ENCODE data around the gene CDHR2. TPM values are rescaled to one million over a fixed set of nuclear protein-coding genes. Genes with fewer than 3 reads are reported as not detected.
A peak's percentile ranks its signal among the peaks of the same experiment; 100 is the strongest.

Gene CDHR2
- total and polyA plus RNA-seq, 2 of the 13 experiments (the other 11 are each of a cell fraction or from before 2014, with no cell fraction given), result 17.9 to 20.9 TPM

DNA sequence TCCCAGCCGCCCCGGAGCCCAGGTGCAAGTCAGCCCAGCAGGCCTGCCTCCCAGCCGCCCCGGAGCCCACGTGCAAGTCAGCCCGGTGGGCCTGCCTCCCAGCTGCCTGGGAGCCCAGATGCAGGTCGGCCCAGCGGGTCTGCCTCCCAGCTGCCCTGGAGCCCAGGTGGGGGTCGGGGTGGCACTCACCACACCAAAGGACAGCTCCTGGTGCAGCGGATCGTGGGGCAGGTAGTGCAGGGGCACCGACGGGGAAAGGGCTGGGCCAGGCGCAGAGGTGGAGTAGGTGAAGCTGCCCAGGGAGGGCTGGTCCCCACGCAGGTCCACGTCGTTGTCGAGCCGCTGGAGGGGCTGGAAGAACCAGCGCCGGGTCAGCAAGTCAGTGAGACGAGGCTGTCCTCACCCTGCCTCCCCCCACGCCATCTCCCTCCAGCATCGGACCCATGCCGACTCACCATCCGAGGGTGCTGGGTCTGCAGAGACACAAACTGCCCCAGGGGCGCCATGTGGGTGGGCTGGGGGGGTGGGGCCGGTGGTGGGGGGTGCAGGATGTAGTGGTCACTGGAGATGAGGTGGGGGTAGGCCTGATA lies 18.7 kb upstream of the CDHR2 start:
- CTCF ChIA-PET (ENCODE audit: low intra/inter-chr PET ratio, low total read pairs), result no interaction called here
- H3K79me2 ChIP-seq (ENCODE audit: insufficient read depth, low read length), result peaks cover 29% of the 10 kb centered on the region
- over 99% methylated on average over 20 of the region's 28 CpGs for WGBS (ENCODE audit: low lambda C conversion rate)
- H3K4me3 ChIP-seq (replicated peaks in 1 of 3; ENCODE audit: insufficient read depth in 1 of 3, low read depth in 2 of 3, low read length in 3 of 3), result no peak overlapping the region
- TF ChIP-seq, protein P1, sequence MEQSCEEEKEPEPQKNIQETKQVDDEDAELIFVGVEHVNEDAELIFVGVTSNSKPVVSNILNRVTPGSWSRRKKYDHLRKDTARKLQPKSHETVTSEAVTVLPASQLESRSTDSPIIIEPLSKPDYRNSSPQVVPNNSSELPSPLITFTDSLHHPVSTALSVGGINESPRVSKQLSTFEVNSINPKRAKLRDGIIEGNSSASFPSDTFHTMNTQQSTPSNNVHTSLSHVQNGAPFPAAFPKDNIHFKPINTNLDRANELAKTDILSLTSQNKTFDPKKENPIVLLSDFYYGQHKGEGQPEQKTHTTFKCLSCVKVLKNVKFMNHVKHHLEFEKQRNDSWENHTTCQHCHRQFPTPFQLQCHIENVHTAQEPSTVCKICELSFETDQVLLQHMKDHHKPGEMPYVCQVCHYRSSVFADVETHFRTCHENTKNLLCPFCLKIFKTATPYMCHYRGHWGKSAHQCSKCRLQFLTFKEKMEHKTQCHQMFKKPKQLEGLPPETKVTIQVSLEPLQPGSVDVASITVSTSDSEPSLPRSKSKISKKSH (CRISPR knock-in tag; IDR thresholded peaks at IDR 0.05; ENCODE audit: borderline replicate concordance), result no peak
- no peak for TF ChIP-seq CEBPG (CRISPR knock-in tag; IDR thresholded peaks at IDR 0.05)
- peak; percentile 24 for TF ChIP-seq AGO2 (optimal IDR thresholded peaks at IDR 0.05; ENCODE audit: low read depth, low read length)
- TF ChIP-seq RXRA (CRISPR knock-in tag; IDR thresholded peaks at IDR 0.05), result no peak
- TF ChIP-seq RBFOX2 (IDR thresholded peaks at IDR 0.05; ENCODE audit: low read depth, low read length), result peak; percentile 55; the same call in 1 of the 2 replicates
- TF ChIP-seq, protein P2, sequence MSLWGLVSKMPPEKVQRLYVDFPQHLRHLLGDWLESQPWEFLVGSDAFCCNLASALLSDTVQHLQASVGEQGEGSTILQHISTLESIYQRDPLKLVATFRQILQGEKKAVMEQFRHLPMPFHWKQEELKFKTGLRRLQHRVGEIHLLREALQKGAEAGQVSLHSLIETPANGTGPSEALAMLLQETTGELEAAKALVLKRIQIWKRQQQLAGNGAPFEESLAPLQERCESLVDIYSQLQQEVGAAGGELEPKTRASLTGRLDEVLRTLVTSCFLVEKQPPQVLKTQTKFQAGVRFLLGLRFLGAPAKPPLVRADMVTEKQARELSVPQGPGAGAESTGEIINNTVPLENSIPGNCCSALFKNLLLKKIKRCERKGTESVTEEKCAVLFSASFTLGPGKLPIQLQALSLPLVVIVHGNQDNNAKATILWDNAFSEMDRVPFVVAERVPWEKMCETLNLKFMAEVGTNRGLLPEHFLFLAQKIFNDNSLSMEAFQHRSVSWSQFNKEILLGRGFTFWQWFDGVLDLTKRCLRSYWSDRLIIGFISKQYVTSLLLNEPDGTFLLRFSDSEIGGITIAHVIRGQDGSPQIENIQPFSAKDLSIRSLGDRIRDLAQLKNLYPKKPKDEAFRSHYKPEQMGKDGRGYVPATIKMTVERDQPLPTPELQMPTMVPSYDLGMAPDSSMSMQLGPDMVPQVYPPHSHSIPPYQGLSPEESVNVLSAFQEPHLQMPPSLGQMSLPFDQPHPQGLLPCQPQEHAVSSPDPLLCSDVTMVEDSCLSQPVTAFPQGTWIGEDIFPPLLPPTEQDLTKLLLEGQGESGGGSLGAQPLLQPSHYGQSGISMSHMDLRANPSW (CRISPR knock-in tag; IDR thresholded peaks at IDR 0.05; ENCODE audit: borderline replicate concordance), result no peak
- no peak overlapping the region for H3K27ac ChIP-seq (ENCODE audit: extremely low read length, insufficient read depth, low read length)
- no TSS peak for BruUV-seq (replicated peaks)
- peaks cover 33% of the 10 kb centered on the region for H4K20me1 ChIP-seq (ENCODE audit: insufficient read depth, low read length)
- ATAC-seq (no peak), DNase-seq (ENCODE audit: low spot score) (no peak), FAIRE-seq (no peak)
- no peak overlapping the region for H3K4me2 ChIP-seq (ENCODE audit: low read depth, low read length)
- H3K9me3 ChIP-seq (ENCODE audit: low read length), result no peaks in the 10 kb centered on the region
- POLR2A ChIA-PET, result no interaction called here
- H2AFZ ChIP-seq (ENCODE audit: low read length), result no peak overlapping the region
- in situ Hi-C loops (cut with HindIII; ENCODE audit: extremely low pct_ligation_motif_present, low pct_unique_long_range_greater_than_20kb) (loop anchor here (25.0 kb wide), 1 partner anchor 832 kb away; the partner anchor contains the start of genes LMAN2 and RGS14), intact Hi-C loops (cut with micrococcal nuclease; ENCODE audit: unreplicated experiment) (no loop called here)
- H3K4me1 ChIP-seq (ENCODE audit: insufficient read depth, low read length), result peaks cover 23% of the 10 kb centered on the region
- H3K27me3 ChIP-seq (ENCODE audit: control insufficient read depth in 1 of 2, insufficient read depth in 2 of 2, low read length in 2 of 2), result no peaks in the 10 kb centered on the region; a peak in 1 of 5 replicates
- H3K36me3 ChIP-seq (replicated peaks in 1 of 2; ENCODE audit: control insufficient read depth in 1 of 2, insufficient read depth in 2 of 2, low read length in 2 of 2), result peaks cover 24 to 50% of the 10 kb centered on the region in 2 experiments
- H3K9ac ChIP-seq (ENCODE audit: insufficient read depth, low read depth, low read length), result no peak overlapping the region

All from HepG2 (cell line).